Type B pancreatic cell (in vitro differentiated cells): ENCODE results near the gene KIZ. TPM values are rescaled to one million over a fixed set of nuclear protein-coding genes. Genes with fewer than 3 reads are reported as not detected.

Source experiments
- DNase-seq: peaks from one replicate; pipeline ENCODE4 v3.0.0; 2021; ENCODE audit warnings: mixed read lengths; ENCODE audit not compliant: unreplicated experiment; ENCODE audit errors: extremely low spot score
- H3K27ac Mint-ChIP-seq: 2 replicates; pipeline ENCODE4 v1.8.0; 2021; ENCODE audit warnings: mild to moderate bottlenecking, mixed read lengths
- H3K27me3 Mint-ChIP-seq: 2 replicates; pipeline ENCODE4 v1.8.0; 2021; ENCODE audit warnings: mixed read lengths
- H3K36me3 Mint-ChIP-seq: 2 replicates; pipeline ENCODE4 v1.8.0; 2021; ENCODE audit warnings: mixed read lengths
- H3K4me1 Mint-ChIP-seq: one replicate; pipeline ENCODE4 v1.8.0; 2021; ENCODE audit warnings: mixed read lengths; ENCODE audit not compliant: unreplicated experiment
- H3K4me3 Mint-ChIP-seq: 2 replicates; pipeline ENCODE4 v1.8.0; 2021; ENCODE audit warnings: mild to moderate bottlenecking, mixed read lengths
- H3K9me3 Mint-ChIP-seq: 2 replicates; pipeline ENCODE4 v1.8.0; 2021; ENCODE audit warnings: mixed read lengths
- total RNA-seq: library from RNA; stranded (reverse); gene quantifications from 2 replicates; pipeline ENCODE4 v1.2.1, GENCODE V29; 2021; ENCODE audit warnings: low replicate concordance
- TF ChIP-seq, protein P1 (sequence below): fragments of 200-600 bp; sonication (generic); conservative IDR thresholded peaks from 2 replicates; pipeline ENCODE4 v1.5.0; 2021; ENCODE audit warnings: antibody characterized with exemption, mild to moderate bottlenecking

Gene KIZ
- total RNA-seq, 1 donor from 2014 or later = 15.5 TPM

DNA sequence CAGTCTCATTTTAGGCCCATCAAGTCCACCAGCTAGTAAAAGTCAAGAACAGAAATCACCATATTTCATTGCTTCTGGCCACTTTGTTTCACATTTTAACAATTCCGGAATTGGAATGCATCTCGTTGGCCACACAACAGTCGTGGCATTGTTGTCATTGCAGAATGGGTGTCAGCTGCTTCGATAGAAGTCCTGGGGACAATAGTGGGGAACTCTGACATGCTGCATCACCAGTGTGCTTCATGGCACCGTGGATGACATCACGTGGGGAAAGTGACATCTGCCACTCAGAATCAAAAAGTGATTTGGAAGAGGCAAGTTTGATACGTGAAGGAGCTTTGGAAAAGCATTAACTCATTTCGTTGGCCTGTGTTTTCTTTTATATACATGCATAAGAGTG lies 133.5 kb downstream of the KIZ start:
- H3K4me3 Mint-ChIP-seq = no peak overlapping the region
- no peak for DNase-seq
- no peaks in the 10 kb centered on the region for H3K9me3 Mint-ChIP-seq
- H3K27ac Mint-ChIP-seq = no peak overlapping the region
- no peaks in the 10 kb centered on the region for H3K36me3 Mint-ChIP-seq
- TF ChIP-seq, protein P1, sequence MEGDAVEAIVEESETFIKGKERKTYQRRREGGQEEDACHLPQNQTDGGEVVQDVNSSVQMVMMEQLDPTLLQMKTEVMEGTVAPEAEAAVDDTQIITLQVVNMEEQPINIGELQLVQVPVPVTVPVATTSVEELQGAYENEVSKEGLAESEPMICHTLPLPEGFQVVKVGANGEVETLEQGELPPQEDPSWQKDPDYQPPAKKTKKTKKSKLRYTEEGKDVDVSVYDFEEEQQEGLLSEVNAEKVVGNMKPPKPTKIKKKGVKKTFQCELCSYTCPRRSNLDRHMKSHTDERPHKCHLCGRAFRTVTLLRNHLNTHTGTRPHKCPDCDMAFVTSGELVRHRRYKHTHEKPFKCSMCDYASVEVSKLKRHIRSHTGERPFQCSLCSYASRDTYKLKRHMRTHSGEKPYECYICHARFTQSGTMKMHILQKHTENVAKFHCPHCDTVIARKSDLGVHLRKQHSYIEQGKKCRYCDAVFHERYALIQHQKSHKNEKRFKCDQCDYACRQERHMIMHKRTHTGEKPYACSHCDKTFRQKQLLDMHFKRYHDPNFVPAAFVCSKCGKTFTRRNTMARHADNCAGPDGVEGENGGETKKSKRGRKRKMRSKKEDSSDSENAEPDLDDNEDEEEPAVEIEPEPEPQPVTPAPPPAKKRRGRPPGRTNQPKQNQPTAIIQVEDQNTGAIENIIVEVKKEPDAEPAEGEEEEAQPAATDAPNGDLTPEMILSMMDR = no peak
- peaks cover 20% of the 10 kb centered on the region for H3K27me3 Mint-ChIP-seq
- H3K4me1 Mint-ChIP-seq = no peaks in the 10 kb centered on the region

DNA sequence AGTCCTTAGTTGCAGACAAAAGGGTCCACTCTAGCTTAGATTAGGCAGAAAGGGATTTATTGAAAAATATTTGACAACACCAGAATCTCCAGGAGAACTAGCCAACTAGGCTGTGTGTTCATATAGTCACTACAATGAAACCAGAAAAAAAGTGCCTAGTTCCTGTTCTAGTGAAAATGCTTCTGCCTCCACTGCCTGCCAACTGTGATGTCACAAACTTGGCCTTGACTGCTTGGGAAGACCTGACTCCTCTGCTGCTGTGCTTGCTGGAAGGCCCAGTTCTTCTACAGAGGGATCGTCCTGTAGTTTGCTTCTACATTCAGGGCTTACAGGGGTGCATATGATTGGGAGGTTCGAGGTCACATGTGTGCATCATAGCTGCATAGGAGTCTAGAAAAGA lies 136.9 kb downstream of the KIZ start:
- no peak overlapping the region for H3K27ac Mint-ChIP-seq
- H3K4me3 Mint-ChIP-seq = no peak overlapping the region
- H3K4me1 Mint-ChIP-seq = no peaks in the 10 kb centered on the region
- H3K9me3 Mint-ChIP-seq = no peaks in the 10 kb centered on the region
- peaks cover 28% of the 10 kb centered on the region for H3K27me3 Mint-ChIP-seq
- TF ChIP-seq, protein P1 = no peak
- no peaks in the 10 kb centered on the region for H3K36me3 Mint-ChIP-seq
- DNase-seq = no peak

DNA sequence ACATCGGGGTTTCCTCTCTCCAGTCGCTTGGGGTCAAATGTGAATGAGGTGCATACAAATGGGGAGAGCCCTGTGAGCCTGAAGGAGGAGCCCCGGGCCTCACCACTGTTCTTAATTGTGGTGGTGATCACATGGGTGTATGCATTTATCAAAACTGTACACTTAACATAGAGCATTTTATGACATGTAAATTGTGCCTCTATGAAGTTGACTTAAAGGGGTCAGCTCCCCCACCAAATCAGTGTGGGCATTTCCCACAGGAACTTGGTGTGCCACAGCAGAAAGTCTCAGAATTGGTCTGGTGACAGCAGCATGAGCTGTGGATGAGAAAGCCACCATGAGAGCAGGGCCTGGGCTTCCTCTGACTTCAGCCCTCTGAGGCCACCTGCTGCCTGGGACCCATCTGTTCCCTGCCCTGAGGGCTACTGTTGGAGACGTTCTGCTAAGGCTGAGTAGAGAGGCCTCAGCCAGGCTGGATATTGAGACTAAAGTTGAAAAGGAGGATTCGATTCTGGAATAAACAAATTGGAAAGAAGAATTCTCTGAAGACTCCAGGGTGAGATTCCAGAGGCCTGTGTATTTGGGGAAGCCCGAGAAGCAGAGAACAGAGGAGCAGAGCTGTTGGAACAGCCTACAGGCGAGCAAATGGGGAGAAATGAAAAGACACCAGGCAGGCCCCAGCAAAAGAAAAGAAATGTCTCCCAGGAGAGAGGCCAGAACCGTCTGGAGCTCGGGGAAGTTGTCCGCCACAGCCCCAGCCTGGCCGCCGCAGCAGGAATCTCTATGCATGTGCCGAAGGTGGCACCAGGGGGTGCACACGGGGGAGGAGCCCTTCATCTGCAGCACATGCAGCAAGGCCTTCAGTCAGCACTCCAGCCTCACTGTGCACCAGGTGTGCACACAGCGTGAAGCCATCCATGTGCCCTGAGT lies 139.6 kb downstream of the KIZ start:
- TF ChIP-seq, protein P1 = no peak
- Mint-ChIP-seq H3K4me3 (no peak overlapping the region), H3K4me1 (no peaks in the 10 kb centered on the region), H3K9me3 (no peaks in the 10 kb centered on the region), H3K27me3 (peaks cover 43% of the 10 kb centered on the region), H3K27ac (no peak overlapping the region), H3K36me3 (no peaks in the 10 kb centered on the region)
- DNase-seq = no peak

DNA sequence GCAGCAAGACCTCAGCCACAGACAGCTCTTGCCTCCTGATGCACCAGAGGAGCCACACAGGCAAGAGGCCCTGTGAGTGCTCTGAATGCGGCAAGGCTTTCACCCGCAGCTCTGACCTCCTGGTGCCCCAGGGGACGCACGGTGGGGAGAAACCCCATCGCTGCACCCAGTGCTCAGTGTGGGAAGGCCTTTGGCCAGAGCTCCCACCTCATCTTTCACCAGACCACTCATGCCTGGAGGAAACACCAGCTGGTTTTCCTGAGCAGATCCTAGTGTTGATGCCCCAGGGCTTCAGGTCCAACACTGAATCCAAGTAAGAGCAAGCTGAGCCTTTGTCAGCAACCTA lies 140.3 kb downstream of the KIZ start:
- DNase-seq = no peak
- no peaks in the 10 kb centered on the region for H3K36me3 Mint-ChIP-seq
- H3K4me1 Mint-ChIP-seq = no peaks in the 10 kb centered on the region
- no peak overlapping the region for H3K4me3 Mint-ChIP-seq
- peaks cover 46% of the 10 kb centered on the region for H3K27me3 Mint-ChIP-seq
- H3K27ac Mint-ChIP-seq = no peak overlapping the region
- H3K9me3 Mint-ChIP-seq = no peaks in the 10 kb centered on the region
- TF ChIP-seq, protein P1 = no peak

DNA sequence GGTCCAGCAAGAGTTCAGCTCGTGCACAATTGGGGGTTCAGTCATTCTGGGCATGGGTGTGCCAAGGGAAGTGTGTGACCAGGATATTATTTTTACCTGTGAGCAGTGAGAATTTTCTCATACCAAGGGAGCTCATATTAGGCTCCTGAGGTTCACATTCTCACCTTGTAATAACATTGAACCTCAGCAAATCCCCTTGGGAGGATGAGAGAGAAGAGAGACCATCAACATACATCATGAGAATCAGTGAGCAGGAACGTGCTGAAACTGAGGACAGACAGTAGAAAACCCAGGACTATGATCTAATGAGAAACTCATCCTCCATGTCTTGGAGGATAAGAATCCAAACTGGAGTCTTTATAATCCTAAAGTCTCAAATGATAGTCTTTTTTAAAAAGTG lies 143.9 kb downstream of the KIZ start:
- no peak for DNase-seq
- Mint-ChIP-seq H3K4me1 (no peaks in the 10 kb centered on the region), H3K9me3 (no peaks in the 10 kb centered on the region), H3K27ac (no peak overlapping the region), H3K4me3 (no peak overlapping the region), H3K27me3 (peaks cover 45% of the 10 kb centered on the region), H3K36me3 (no peaks in the 10 kb centered on the region)
- TF ChIP-seq, protein P1 = no peak
